GM21390 (cell line): ENCODE results near the gene DHRS1.
"Not testable (repeated sequence)": the region's sequence is repeated elsewhere in the genome, so short reads cannot be mapped to it uniquely, and the experiment has no call there.

Experiments used
- ATAC-seq: cut with Tn5 transposase; IDR thresholded peaks from one replicate; pipeline ENCODE4 v1.9.1; 2021; ENCODE audit not compliant: unreplicated experiment

Gene DHRS1

DNA sequence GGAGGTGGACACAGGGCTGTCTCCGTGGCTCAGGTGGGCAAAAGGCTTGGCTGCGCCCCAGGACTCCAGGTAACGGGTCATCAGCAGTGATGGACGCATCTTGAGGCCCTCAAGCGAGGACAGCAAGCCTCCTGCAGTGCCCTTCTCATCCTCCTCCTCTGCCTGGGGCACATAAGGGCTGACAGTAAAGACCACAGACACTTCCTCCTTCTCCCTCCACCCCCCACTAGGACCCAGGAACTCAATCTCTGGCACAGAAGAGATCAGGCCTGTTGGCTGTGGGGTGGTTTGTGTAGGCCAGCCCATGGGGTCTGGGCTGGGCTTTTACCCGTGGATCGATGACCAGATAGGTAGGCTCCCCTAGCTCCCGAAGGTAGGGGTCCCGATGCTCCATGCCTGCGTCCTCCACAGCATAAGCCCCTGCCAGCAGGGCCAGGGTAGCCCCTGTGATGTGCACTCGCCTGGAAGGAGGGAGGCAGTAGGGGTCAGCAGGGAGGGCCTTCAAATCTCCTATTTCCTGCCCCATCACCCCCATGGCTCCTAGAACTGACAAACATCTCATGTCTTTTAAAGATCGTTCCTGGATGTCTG is 29.6 kb upstream of the DHRS1 start:
- ATAC-seq = no peak

- not testable (repeated sequence) for ATAC-seq
Measured at GRCh38 chr14:24327914-24328313, 28.3 kb upstream of the DHRS1 start.

GRCh38 chr14:24327303-24327702 is 27.7 kb upstream of the DHRS1 start:
- ATAC-seq = no peak

GRCh38 chr14:24325963-24326362 is 26.4 kb upstream of the DHRS1 start:
- no peak for ATAC-seq

GRCh38 chr14:24325041-24325530 is 25.5 kb upstream of the DHRS1 start:
- ATAC-seq = no peak

GRCh38 chr14:24324024-24324423 is 24.4 kb upstream of the DHRS1 start:
- no peak for ATAC-seq

DNA sequence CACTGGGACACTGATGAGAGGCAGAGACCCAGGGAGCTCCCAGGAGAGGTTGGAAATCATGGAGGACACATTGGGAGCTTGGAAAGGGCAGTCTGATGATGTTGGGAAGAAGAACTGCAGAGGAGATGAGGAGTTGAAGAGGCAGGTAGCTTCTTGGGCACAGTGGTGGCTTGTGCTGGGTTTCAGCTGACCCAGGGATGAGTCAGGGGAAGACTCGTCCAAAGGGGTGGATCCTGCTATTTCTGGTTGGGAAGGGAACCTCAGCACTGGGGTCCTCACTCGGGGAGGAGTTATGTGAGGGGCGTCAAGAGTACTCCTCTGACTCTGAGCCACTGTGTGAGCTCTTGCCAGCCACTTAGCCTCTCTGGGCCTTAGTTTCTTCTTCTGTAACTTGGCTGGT is 23.8 kb upstream of the DHRS1 start:
- no peak for ATAC-seq

DNA sequence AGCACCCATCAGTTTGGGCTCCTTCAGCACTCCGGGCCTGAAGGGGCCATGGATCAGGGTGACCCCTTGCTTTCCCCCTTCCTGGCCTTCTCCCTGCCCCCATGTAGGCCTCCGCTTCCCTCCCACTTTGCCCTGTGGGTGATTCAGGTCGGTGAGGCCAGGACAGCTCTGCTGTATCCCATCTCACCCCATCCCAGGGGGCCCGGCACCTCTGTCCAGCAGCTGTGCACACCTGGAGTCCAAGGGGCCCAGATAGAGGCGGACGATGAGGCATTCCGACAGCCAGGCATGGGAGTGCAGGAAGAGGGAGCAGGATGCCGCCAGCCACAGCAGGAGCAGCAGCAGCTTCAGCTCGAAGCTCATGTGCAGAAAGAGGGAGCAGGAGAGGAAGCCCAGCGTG is 23.1 kb upstream of the DHRS1 start:
- ATAC-seq = no peak

DNA sequence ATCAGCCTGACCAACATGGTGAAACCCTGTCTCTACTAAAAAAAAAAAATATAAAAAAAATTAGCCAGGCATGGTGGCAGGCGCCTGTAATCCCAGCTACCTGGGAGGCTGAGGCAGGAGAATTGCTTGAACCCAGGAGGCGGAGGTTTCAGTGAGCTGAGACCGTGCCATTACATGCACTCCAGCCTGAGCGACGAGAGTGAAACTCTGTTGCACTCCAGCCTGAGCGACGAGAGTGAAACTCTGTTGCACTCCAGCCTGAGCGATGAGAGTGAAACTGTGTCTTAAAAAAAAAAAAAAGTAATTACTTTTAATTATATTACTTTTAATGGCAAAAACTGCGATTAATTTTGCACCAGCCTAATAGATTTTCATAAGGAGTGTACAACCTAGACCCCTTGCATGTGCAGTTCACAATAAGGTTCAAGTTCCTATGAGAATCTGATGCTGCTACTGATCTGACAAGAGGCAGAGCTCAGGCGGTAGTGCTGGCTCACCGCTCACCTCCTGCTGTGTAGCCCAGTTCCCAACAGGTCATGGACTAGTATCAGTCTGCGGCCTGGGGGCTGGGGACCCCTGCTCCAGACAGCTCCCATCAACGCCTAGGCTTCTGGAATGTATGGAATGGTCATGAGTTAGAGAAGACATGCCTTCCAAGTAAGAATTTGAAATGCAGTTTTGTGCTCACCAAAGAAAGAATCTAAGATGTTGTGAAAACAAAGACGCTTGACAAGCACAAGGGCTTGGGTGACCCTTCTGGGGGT is 21.8 kb upstream of the DHRS1 start:
- no peak for ATAC-seq

DNA sequence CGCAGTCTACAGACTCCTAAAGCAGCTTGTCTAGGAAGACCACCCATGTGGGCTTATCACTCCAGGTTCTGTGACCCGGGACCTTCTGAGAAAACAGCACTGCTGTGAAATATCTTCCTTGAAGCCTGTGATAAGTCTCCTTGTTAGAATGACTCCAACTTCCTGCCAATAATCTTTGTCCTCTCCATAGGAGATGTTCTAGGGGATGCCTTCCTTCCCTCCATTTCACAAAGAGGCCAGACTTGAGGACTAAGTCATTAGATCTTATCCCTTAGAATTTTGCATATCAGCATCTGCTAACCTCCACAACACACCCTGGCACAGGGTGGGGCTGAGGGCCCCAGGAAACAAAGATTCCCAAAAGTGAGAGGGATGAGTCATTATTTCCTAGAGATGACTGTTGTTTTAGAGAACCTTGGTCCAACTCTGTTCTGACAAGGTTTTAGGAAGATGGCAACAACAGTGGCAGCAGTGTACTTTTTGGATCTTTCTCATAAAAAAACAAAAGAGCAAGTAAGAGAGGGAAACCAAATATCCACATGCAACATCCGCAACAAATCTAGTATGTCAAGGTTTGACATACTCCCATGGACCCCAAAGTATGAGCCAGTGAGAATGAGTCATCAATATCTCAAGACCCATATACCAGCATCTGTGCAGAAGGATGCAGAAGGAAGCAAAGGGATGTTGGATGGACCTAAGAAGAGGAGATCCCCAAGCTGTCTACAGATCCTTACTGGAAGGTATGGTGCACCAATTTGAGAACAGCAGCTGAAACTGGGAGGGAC is 17.8 kb upstream of the DHRS1 start:
- no peak for ATAC-seq

DNA sequence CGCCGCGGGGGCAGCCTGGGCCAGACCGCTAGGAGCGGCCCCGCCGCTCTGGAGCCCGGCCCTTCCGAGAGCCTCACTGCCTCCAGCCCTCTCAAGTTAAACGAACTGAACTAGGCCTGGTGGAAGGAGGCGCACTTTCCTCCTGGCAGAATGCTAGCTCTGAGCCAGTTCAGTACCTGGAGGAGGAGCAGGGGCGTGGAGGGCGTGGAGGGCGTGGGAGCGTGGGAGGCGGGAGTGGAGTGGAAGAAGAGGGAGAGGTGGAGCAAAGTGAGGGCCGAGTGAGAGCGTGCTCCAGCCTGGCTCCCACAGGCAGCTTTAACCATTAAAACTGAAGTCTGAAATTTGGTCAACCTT is 17.0 kb upstream of the DHRS1 start:
- no peak for ATAC-seq

DNA sequence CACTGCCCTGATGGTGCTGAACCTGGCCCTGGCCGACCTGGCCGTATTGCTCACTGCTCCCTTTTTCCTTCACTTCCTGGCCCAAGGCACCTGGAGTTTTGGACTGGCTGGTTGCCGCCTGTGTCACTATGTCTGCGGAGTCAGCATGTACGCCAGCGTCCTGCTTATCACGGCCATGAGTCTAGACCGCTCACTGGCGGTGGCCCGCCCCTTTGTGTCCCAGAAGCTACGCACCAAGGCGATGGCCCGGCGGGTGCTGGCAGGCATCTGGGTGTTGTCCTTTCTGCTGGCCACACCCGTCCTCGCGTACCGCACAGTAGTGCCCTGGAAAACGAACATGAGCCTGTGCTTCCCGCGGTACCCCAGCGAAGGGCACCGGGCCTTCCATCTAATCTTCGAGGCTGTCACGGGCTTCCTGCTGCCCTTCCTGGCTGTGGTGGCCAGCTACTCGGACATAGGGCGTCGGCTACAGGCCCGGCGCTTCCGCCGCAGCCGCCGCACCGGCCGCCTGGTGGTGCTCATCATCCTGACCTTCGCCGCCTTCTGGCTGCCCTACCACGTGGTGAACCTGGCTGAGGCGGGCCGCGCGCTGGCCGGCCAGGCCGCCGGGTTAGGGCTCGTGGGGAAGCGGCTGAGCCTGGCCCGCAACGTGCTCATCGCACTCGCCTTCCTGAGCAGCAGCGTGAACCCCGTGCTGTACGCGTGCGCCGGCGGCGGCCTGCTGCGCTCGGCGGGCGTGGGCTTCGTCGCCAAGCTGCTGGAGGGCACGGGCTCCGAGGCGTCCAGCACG is 16.4 kb upstream of the DHRS1 start:
- ATAC-seq = no peak

DNA sequence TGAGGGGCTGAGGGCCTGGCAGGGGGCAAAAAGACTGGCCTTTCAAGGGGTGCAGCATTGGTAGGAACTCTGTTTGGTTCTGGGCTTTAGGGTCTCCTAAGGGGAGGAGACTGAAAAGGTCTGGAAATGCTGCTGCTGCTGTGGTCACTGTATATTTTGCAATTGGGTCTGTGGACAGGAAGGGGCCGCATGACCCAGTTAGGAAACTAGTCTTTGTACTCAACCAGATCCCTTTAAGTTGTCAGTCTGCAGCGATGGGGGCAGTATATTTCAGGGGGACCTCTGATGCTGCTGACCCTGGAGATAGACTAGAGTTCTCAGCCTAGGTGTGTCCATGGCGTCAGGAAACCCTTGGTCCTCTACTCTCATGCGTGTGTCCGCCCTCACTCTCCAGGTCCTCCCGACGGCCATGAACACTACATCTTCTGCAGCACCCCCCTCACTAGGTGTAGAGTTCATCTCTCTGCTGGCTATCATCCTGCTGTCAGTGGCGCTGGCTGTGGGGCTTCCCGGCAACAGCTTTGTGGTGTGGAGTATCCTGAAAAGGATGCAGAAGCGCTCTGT is 15.7 kb upstream of the DHRS1 start:
- no peak for ATAC-seq

- ATAC-seq = no peak
Measured at GRCh38 chr14:24314377-24315193, 15.0 kb upstream of the DHRS1 start.

GRCh38 chr14:24313913-24314312 is 14.3 kb upstream of the DHRS1 start:
- ATAC-seq = no peak

GRCh38 chr14:24312736-24313507 is 13.3 kb upstream of the DHRS1 start:
- no peak for ATAC-seq

DNA sequence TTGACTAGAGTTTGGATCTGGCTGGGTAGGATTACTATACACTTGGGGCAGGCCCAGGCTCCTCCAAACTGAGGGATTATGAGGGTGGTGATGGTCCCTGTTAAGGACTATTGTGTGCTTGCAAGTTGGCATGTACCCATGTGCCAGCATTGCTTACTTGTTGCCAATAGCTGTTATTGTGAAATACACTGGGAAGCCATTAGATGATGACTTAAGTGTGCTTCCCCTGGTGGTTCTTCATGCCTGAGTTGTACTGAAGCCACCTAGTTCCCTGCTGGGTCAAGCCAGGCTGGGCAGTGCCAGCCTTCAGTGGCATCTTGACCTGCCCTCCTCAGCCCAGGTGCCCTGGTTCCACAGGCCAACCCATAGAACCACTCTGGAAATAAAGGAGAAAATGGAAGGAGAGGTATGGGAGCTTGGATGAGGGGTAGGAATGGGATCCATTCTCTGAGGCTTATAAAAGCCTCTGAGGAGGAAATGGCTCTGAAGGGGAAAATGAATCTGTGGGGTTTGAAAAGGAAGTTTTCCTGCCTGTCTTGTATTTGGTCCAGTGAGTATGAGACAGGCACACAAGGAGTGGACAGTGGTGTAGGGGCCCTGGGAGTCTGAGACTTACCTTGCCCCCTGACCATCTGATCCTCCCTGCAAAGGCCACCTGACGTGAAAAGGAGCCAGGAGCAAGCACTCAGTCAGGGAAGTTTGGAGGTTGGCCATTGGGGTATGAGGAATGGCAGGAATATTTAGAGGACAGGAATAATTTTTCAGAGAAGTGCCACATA is 12.4 kb upstream of the DHRS1 start:
- no peak for ATAC-seq
